ENCODE data around the gene ASIC2. TPM values are rescaled to one million over a fixed set of nuclear protein-coding genes. Genes with fewer than 3 reads are reported as not detected.

Gene ASIC2
- total and polyA plus RNA-seq, 2 donors (not counting 3 experiments of a cell fraction or from before 2014, with no cell fraction given): not detected

GRCh38 chr17:33113991-33114370 is 179.1 kb downstream of the ASIC2 start:
- TF ChIP-seq CTCF (IDR thresholded peaks at IDR 0.05; ENCODE audit: extremely low read depth in 1 of 2, insufficient read depth in 1 of 2, low read depth in 1 of 2, low read length in 2 of 2) (no peak), EZH2 (IDR thresholded peaks at IDR 0.05; ENCODE audit: borderline replicate concordance, low read depth, low read length, severe bottlenecking) (no peak)
- CTCF ChIA-PET: no interaction called here
- no peak overlapping the region for H3K4me2 ChIP-seq (ENCODE audit: insufficient read depth, low read length)
- no peaks in the 10 kb centered on the region for H3K36me3 ChIP-seq (ENCODE audit: control insufficient read depth in 2 of 2, extremely low read depth in 1 of 2, insufficient read depth in 2 of 2, low read length in 2 of 2)
- H3K4me3 ChIP-seq (replicated peaks in 1 of 3; ENCODE audit: insufficient read depth in 1 of 3, low read depth in 1 of 3, low read length in 3 of 3): no peak overlapping the region
- dilution Hi-C loops (cut with MboI; ENCODE audit: extremely low pct_ligation_motif_present, low sequenced_read_pairs) (no loop called here), intact Hi-C loops (cut with micrococcal nuclease) (loop anchor here (2.0 kb wide), 1 partner anchor 33 kb away; no protein-coding TSS in a partner anchor)
- no peaks in the 10 kb centered on the region for H3K79me2 ChIP-seq (ENCODE audit: control insufficient read depth, insufficient read depth, low read length)
- no peaks in the 10 kb centered on the region for H3K27me3 ChIP-seq (ENCODE audit: control insufficient read depth in 2 of 2, insufficient read depth in 2 of 2, low read length in 2 of 2)
- H3K9me3 ChIP-seq (replicated peaks; ENCODE audit: control insufficient read depth, insufficient read depth, low read length): no peaks in the 10 kb centered on the region
- no peak overlapping the region for H2AFZ ChIP-seq (ENCODE audit: low read depth, low read length)
- no peaks in the 10 kb centered on the region for H3K4me1 ChIP-seq (ENCODE audit: control insufficient read depth, extremely low read depth, insufficient read depth, low read length)
- H3K27ac ChIP-seq (ENCODE audit: insufficient read depth, low read depth, low read length): no peak overlapping the region
- BruUV-seq (replicated peaks): no TSS peak
- DNase-seq (ENCODE audit: low read depth, low spot score) (no peak), FAIRE-seq (no peak)
- H4K20me1 ChIP-seq (replicated peaks; ENCODE audit: control insufficient read depth, extremely low read depth, insufficient read depth, low read length): no peaks in the 10 kb centered on the region
- no peaks in the 10 kb centered on the region for H3K9me1 ChIP-seq (replicated peaks; ENCODE audit: control insufficient read depth, extremely low read depth, insufficient read depth, low read length)
- POLR2A ChIA-PET: no interaction called here
- no peak overlapping the region for H3K9ac ChIP-seq (replicated peaks; ENCODE audit: extremely low read depth, insufficient read depth, low read length)

- H3K4me2 ChIP-seq (ENCODE audit: insufficient read depth, low read length): no peak overlapping the region
- no peak overlapping the region for H3K4me3 ChIP-seq (replicated peaks in 1 of 3; ENCODE audit: insufficient read depth in 1 of 3, low read depth in 1 of 3, low read length in 3 of 3)
- H3K27ac ChIP-seq (ENCODE audit: insufficient read depth, low read depth, low read length): no peak overlapping the region
- ChIA-PET CTCF (no interaction called here), POLR2A (no interaction called here)
- TF ChIP-seq FOS (IDR thresholded peaks at IDR 0.05; ENCODE audit: borderline replicate concordance, insufficient read depth, low read length) (no peak), EZH2 (IDR thresholded peaks at IDR 0.05; ENCODE audit: borderline replicate concordance, low read depth, low read length, severe bottlenecking) (no peak), MAX (IDR thresholded peaks at IDR 0.05; ENCODE audit: insufficient read depth, insufficient read length) (no peak), POLR2A (IDR thresholded peaks at IDR 0.05; ENCODE audit: low read depth, low read length) (no peak), GATA2 (IDR thresholded peaks at IDR 0.05; ENCODE audit: insufficient read depth, insufficient read length, low read depth, low read length) (no peak), MYC (IDR thresholded peaks at IDR 0.05; ENCODE audit: low read depth, low read length) (no peak), CTCF (IDR thresholded peaks at IDR 0.05; ENCODE audit: extremely low read depth in 1 of 2, insufficient read depth in 1 of 2, low read depth in 1 of 2, low read length in 2 of 2) (no peak), POLR2AphosphoS5 (IDR thresholded peaks at IDR 0.05; ENCODE audit: insufficient read depth, low read depth, low read length) (no peak), JUN (IDR thresholded peaks at IDR 0.05; ENCODE audit: borderline replicate concordance, insufficient read depth, insufficient read length, low read depth) (no peak)
- dilution Hi-C loops (cut with MboI; ENCODE audit: extremely low pct_ligation_motif_present, low sequenced_read_pairs): no loop called here
- intact Hi-C loops (cut with micrococcal nuclease): loop anchor here (2.0 kb wide), 1 partner anchor 33 kb away; no protein-coding TSS in a partner anchor
- no peak overlapping the region for H2AFZ ChIP-seq (ENCODE audit: low read depth, low read length)
- H3K36me3 ChIP-seq (ENCODE audit: control insufficient read depth in 2 of 2, extremely low read depth in 1 of 2, insufficient read depth in 2 of 2, low read length in 2 of 2): no peaks in the 10 kb centered on the region
- H3K9me1 ChIP-seq (replicated peaks; ENCODE audit: control insufficient read depth, extremely low read depth, insufficient read depth, low read length): no peaks in the 10 kb centered on the region
- no peak for DNase-seq (ENCODE audit: low read depth, low spot score)
- no peaks in the 10 kb centered on the region for H3K9me3 ChIP-seq (replicated peaks; ENCODE audit: control insufficient read depth, insufficient read depth, low read length)
- H3K27me3 ChIP-seq (ENCODE audit: control insufficient read depth in 2 of 2, insufficient read depth in 2 of 2, low read length in 2 of 2): no peaks in the 10 kb centered on the region
- BruUV-seq (replicated peaks): no TSS peak
- H3K4me1 ChIP-seq (ENCODE audit: control insufficient read depth, extremely low read depth, insufficient read depth, low read length): no peaks in the 10 kb centered on the region
- FAIRE-seq: no peak
- H4K20me1 ChIP-seq (replicated peaks; ENCODE audit: control insufficient read depth, extremely low read depth, insufficient read depth, low read length): no peaks in the 10 kb centered on the region
- no peak overlapping the region for H3K9ac ChIP-seq (replicated peaks; ENCODE audit: extremely low read depth, insufficient read depth, low read length)
- no peaks in the 10 kb centered on the region for H3K79me2 ChIP-seq (ENCODE audit: control insufficient read depth, insufficient read depth, low read length)
Measured at GRCh38 chr17:33113276-33113990, 179.7 kb downstream of the ASIC2 start.

Measured in endothelial cell of umbilical vein (primary cell).